Upper lobe of left lung (tissue), 4 donors: Measurements from ENCODE around the gene ACOD1.
"Not testable (repeated sequence)": the region's sequence is repeated elsewhere in the genome, so short reads cannot be mapped to it uniquely, and the experiment has no call there.

Experiments used
- CTCF ChIP-seq, 6 experiments: fragments of 450-650 bp in 4 of 6; fragments of 200-600 bp in 2 of 6; sonication (generic) in 2 of 6; IDR thresholded peaks; one replicate each; pipeline ENCODE4 v1.5.1; 2016 to 2019; ENCODE audit warnings: antibody characterized with exemption in 6 of 6
- POLR2A ChIP-seq, 4 donors: fragments of 450-650 bp; IDR thresholded peaks; one replicate each; pipeline ENCODE4 v1.5.1; 2016 to 2017; ENCODE audit warnings: antibody characterized with exemption in 4 of 4, mild to moderate bottlenecking in 2 of 4

GRCh38 chr13:76959734-76960133 lies 11.4 kb downstream of the ACOD1 start:
- not testable (repeated sequence) for TF ChIP-seq CTCF, POLR2A (IDR thresholded peaks at IDR 0.05)
